Mammary epithelial cell (primary cell): Measurements from ENCODE around the gene DGKD.

Experiments used
- CTCF ChIP-seq, 2 donors: IDR thresholded peaks in 1 of 2; conservative IDR thresholded peaks in 1 of 2; 2 replicates each; pipeline ENCODE4 v1.5.1; 2011 to 2012; ENCODE audit warnings: inconsistent platforms in 2 of 2, low read length in 2 of 2, mild to moderate bottlenecking in 2 of 2, control low read depth in 1 of 2, low read depth in 1 of 2; ENCODE audit not compliant: insufficient read depth in 1 of 2; ENCODE audit errors: extremely low read depth in 1 of 2
- EZH2 ChIP-seq: IDR thresholded peaks from 2 replicates; pipeline ENCODE4 v1.6.1; 2012; ENCODE audit warnings: low read length, inconsistent platforms, borderline replicate concordance

- peak; percentile 84 to 89 for TF ChIP-seq CTCF (conservative IDR thresholded peaks at IDR 0.05 in 1 of 2, IDR thresholded peaks at IDR 0.05 in 1 of 2; ENCODE audit: extremely low read depth in 1 of 2, insufficient read depth in 1 of 2, low read depth in 1 of 2, low read length in 2 of 2)
- TF ChIP-seq EZH2: no peak
Measured at GRCh38 chr2:233443511-233444183, 89.4 kb downstream of the DGKD start.
